ENCODE results near the gene ZIC1.

The ZIC1 gene

GRCh38 chr3:147369231-147369630 lies 39.9 kb upstream of the ZIC1 start:
- H3K79me2 ChIP-seq (ENCODE audit: low read length), result no peaks in the 10 kb centered on the region
- no peaks in the 10 kb centered on the region for H3F3A ChIP-seq (ENCODE audit: insufficient read depth, low read length)
- H3K36me3 ChIP-seq (replicated peaks; ENCODE audit: insufficient read depth, low read length), result no peaks in the 10 kb centered on the region
- TF ChIP-seq EZH2 (optimal IDR thresholded peaks at IDR 0.05; ENCODE audit: low read depth, low read length) (no peak), CTCF (IDR thresholded peaks at IDR 0.05; ENCODE audit: low read length) (no peak), EZH2phosphoT487 (IDR thresholded peaks at IDR 0.05; ENCODE audit: low read length) (no peak)
- no peak overlapping the region for H2AFZ ChIP-seq (ENCODE audit: low read length)
- no peaks in the 10 kb centered on the region for H3K9me2 ChIP-seq (replicated peaks; ENCODE audit: insufficient read depth, low read length)
- no peaks in the 10 kb centered on the region for H3K27me3 ChIP-seq (replicated peaks; ENCODE audit: insufficient read depth, low read length)
- H3K27ac ChIP-seq (ENCODE audit: low read length), result no peak overlapping the region
- no peak overlapping the region for H3K9ac ChIP-seq (ENCODE audit: low read length)
- no peaks in the 10 kb centered on the region for H4K20me1 ChIP-seq (ENCODE audit: insufficient read depth, low read length)
- H3K4me1 ChIP-seq (ENCODE audit: low read length), result no peaks in the 10 kb centered on the region
- H3K4me2 ChIP-seq (ENCODE audit: low read depth, low read length), result no peak overlapping the region
- no peak for DNase-seq
- H3K9me3 ChIP-seq (replicated peaks; ENCODE audit: insufficient read depth, low read length), result no peaks in the 10 kb centered on the region
- H3K4me3 ChIP-seq (ENCODE audit: low read length), result no peak overlapping the region

GRCh38 chr3:147369661-147370123 lies 39.5 kb upstream of the ZIC1 start:
- no peaks in the 10 kb centered on the region for H3K36me3 ChIP-seq (replicated peaks; ENCODE audit: insufficient read depth, low read length)
- no peaks in the 10 kb centered on the region for H3K9me3 ChIP-seq (replicated peaks; ENCODE audit: insufficient read depth, low read length)
- TF ChIP-seq EZH2phosphoT487 (IDR thresholded peaks at IDR 0.05; ENCODE audit: low read length), result no peak
- no peak for TF ChIP-seq EZH2 (optimal IDR thresholded peaks at IDR 0.05; ENCODE audit: low read depth, low read length)
- no peak for TF ChIP-seq CTCF (IDR thresholded peaks at IDR 0.05; ENCODE audit: low read length)
- no peak for DNase-seq
- H4K20me1 ChIP-seq (ENCODE audit: insufficient read depth, low read length), result no peaks in the 10 kb centered on the region
- no peak overlapping the region for H3K27ac ChIP-seq (ENCODE audit: low read length)
- H2AFZ ChIP-seq (ENCODE audit: low read length), result no peak overlapping the region
- H3K79me2 ChIP-seq (ENCODE audit: low read length), result no peaks in the 10 kb centered on the region
- H3K4me3 ChIP-seq (ENCODE audit: low read length), result no peak overlapping the region
- no peaks in the 10 kb centered on the region for H3K9me2 ChIP-seq (replicated peaks; ENCODE audit: insufficient read depth, low read length)
- H3K27me3 ChIP-seq (replicated peaks; ENCODE audit: insufficient read depth, low read length), result no peaks in the 10 kb centered on the region
- H3K9ac ChIP-seq (ENCODE audit: low read length), result no peak overlapping the region
- no peak overlapping the region for H3K4me2 ChIP-seq (ENCODE audit: low read depth, low read length)
- no peaks in the 10 kb centered on the region for H3K4me1 ChIP-seq (ENCODE audit: low read length)
- no peaks in the 10 kb centered on the region for H3F3A ChIP-seq (ENCODE audit: insufficient read depth, low read length)

- Histone ChIP-seq H3K27me3 (replicated peaks; ENCODE audit: insufficient read depth, low read length) (no peaks in the 10 kb centered on the region), H3K9me2 (replicated peaks; ENCODE audit: insufficient read depth, low read length) (no peaks in the 10 kb centered on the region), H3K4me1 (ENCODE audit: low read length) (no peaks in the 10 kb centered on the region), H3K9ac (ENCODE audit: low read length) (no peak overlapping the region), H3F3A (ENCODE audit: insufficient read depth, low read length) (no peaks in the 10 kb centered on the region), H3K4me2 (ENCODE audit: low read depth, low read length) (no peak overlapping the region), H2AFZ (ENCODE audit: low read length) (no peak overlapping the region), H3K9me3 (replicated peaks; ENCODE audit: insufficient read depth, low read length) (no peaks in the 10 kb centered on the region), H3K36me3 (replicated peaks; ENCODE audit: insufficient read depth, low read length) (no peaks in the 10 kb centered on the region), H3K4me3 (ENCODE audit: low read length) (no peak overlapping the region), H3K79me2 (ENCODE audit: low read length) (no peaks in the 10 kb centered on the region), H3K27ac (ENCODE audit: low read length) (no peak overlapping the region), H4K20me1 (ENCODE audit: insufficient read depth, low read length) (no peaks in the 10 kb centered on the region)
- TF ChIP-seq EZH2 (optimal IDR thresholded peaks at IDR 0.05; ENCODE audit: low read depth, low read length) (no peak), EZH2phosphoT487 (IDR thresholded peaks at IDR 0.05; ENCODE audit: low read length) (no peak), CTCF (IDR thresholded peaks at IDR 0.05; ENCODE audit: low read length) (no peak)
- DNase-seq, result no peak
These were observed 38.8 kb upstream of the ZIC1 start for GRCh38 chr3:147370349-147370748.

All from MM.1S (cell line).